Measurements from ENCODE around the gene GPLD1.

Gene GPLD1

GRCh38 chr6:24445704-24446103 is 43.7 kb downstream of the GPLD1 start:
- H3K4me3 ChIP-seq (ENCODE audit: low read depth, low read length), result no peak overlapping the region

DNA sequence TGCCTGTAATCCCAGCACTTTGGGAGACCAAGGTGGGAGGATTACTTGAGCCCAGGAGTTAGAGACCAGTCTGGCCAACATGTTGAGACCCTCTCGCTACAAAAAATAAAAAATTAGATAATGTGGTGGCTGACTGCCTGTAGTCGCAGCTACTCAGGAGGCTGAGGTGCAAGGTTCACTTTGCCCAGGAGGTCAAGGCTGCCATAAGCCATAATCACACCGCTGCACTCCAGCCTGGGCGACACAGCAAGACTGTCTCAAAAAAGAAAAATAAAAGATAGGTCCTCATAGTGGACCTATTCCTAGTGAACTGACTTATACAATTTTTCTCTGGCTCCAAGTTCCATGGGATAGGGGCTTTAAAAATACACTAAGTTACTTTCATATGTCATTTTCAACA is 44.8 kb downstream of the GPLD1 start:
- H3K4me3 ChIP-seq (ENCODE audit: low read depth, low read length), result no peak overlapping the region
- TF ChIP-seq CTCF (IDR thresholded peaks at IDR 0.05; ENCODE audit: low read depth, low read length), result no peak

More at GRCh38 chr6:24445704-24446103, 43.7 kb downstream of the GPLD1 start:
- TF ChIP-seq CTCF (IDR thresholded peaks at IDR 0.05; ENCODE audit: low read depth, low read length), result no peak

DNA sequence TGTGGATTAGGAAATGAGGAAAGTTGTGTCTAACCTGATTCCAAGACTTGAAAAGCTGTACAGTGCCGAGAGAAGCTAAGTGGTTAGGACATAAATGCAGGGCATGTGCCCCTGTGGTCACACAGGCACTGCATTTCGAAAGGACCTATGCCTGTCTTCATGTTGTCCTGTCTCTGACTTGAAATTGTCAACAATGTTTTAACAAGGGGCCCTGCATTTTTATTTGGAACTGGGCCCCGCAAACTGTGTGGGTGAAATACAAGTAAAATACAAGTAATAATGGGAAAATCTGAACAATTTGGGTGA is 47.8 kb downstream of the GPLD1 start:
- no peak overlapping the region for H3K4me3 ChIP-seq (ENCODE audit: low read depth, low read length)
- TF ChIP-seq CTCF (IDR thresholded peaks at IDR 0.05; ENCODE audit: low read depth, low read length), result no peak

DNA sequence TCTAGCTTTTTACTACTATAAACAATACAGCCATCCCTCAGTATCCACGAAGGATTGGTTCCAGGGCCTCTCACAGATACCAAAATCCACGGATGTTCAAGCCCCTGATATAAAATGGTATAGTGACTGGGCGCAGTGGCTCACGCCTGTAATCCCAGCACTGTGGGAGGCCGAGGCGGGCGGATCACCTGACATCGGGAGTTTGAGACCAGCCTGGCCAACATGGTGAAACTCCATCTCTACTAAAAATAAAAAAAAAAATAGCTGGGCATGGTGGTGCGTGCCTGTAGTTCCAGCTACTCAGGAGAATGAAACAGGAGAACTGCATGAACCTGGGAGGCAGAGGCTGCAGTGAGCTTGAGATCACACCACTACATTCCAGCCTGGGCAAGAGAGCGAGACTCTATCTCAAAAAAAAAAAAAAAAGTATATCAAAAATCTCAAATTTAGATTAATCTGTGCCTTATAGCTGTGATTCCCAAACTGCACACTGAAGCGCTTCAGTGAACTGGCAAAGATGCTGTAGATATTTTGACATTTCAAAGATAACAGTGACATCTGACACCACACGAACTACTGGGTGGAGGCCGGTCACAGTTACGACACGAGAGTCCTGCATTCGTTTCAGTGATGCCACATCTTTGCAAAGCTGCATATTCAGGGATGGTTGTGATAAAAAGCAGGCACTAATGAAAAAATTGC is 48.3 kb downstream of the GPLD1 start:
- no peak for TF ChIP-seq CTCF (IDR thresholded peaks at IDR 0.05; ENCODE audit: low read depth, low read length)
- no peak overlapping the region for H3K4me3 ChIP-seq (ENCODE audit: low read depth, low read length)

GRCh38 chr6:24439858-24440539 is 49.4 kb downstream of the GPLD1 start:
- no peak for TF ChIP-seq CTCF (IDR thresholded peaks at IDR 0.05; ENCODE audit: low read depth, low read length)
- H3K4me3 ChIP-seq (ENCODE audit: low read depth, low read length), result no peak overlapping the region

- H3K4me3 ChIP-seq (ENCODE audit: low read depth, low read length), result no peak overlapping the region
- no peak for TF ChIP-seq CTCF (IDR thresholded peaks at IDR 0.05; ENCODE audit: low read depth, low read length)
Observed at GRCh38 chr6:24436979-24437378, 52.4 kb downstream of the GPLD1 start.

GRCh38 chr6:24432611-24433010 is 56.8 kb downstream of the GPLD1 start:
- no peak for TF ChIP-seq CTCF (IDR thresholded peaks at IDR 0.05; ENCODE audit: low read depth, low read length)
- H3K4me3 ChIP-seq (ENCODE audit: low read depth, low read length), result no peak overlapping the region
